ENCODE data around the gene TMEM150B. TPM values are rescaled to one million over a fixed set of nuclear protein-coding genes. Genes with fewer than 3 reads are reported as not detected.
A peak's percentile ranks its signal among the peaks of the same experiment; 100 is the strongest.
"Not testable (repeated sequence)": the region's sequence is repeated elsewhere in the genome, so short reads cannot be mapped to it uniquely, and the experiment has no call there.

Gene TMEM150B
- total RNA-seq, 1 donor from 2014 or later, result 0.62 TPM

GRCh38 chr19:55341171-55341588 lies 16.0 kb upstream of the TMEM150B start:
- intact Hi-C loops (cut with DNase I), result no loop called here
- DNase-seq (ENCODE audit: low spot score), result peak; percentile 87

GRCh38 chr19:55340784-55341147 lies 15.6 kb upstream of the TMEM150B start:
- DNase-seq (ENCODE audit: low spot score), result no peak
- intact Hi-C loops (cut with DNase I), result no loop called here

GRCh38 chr19:55339889-55340783 lies 15.0 kb upstream of the TMEM150B start:
- no peak for DNase-seq (ENCODE audit: low spot score)
- intact Hi-C loops (cut with DNase I), result loop anchor here (1.0 kb wide), 1 partner anchor 45 kb away; the partner anchor contains the start of gene RPL28

GRCh38 chr19:55339105-55339888 lies 14.2 kb upstream of the TMEM150B start, which contains the start of gene KMT5C:
KMT5C (plus strand) TSS chr19:55339876; CDS start chr19:55341937, 2,061 bp downstream.
- intact Hi-C loops (cut with DNase I), result loop anchor here (1.0 kb wide), 1 partner anchor 46 kb away; the partner anchor contains the start of gene RPL28
- DNase-seq (ENCODE audit: low spot score), result peak; percentile 100

GRCh38 chr19:55336101-55336500 lies 11.0 kb upstream of the TMEM150B start:
- intact Hi-C loops (cut with DNase I), result no loop called here
- no peak for DNase-seq (ENCODE audit: low spot score)

- no peak for DNase-seq (ENCODE audit: low spot score)
- intact Hi-C loops (cut with DNase I), result no loop called here
Measured at GRCh38 chr19:55333870-55334269, 8.7 kb upstream of the TMEM150B start.

GRCh38 chr19:55329791-55330190 lies 4.7 kb upstream of the TMEM150B start:
- intact Hi-C loops (cut with DNase I); DNase-seq (ENCODE audit: low spot score): not testable (repeated sequence)

- DNase-seq (ENCODE audit: low spot score); intact Hi-C loops (cut with DNase I): not testable (repeated sequence)
Measured at GRCh38 chr19:55328774-55329318, 3.7 kb upstream of the TMEM150B start.

GRCh38 chr19:55324662-55325061 lies 479 bp downstream of the TMEM150B start:
- no peak for DNase-seq (ENCODE audit: low spot score)
- intact Hi-C loops (cut with DNase I), result no loop called here

GRCh38 chr19:55322204-55322885 lies 2.8 kb downstream of the TMEM150B start:
- no peak for DNase-seq (ENCODE audit: low spot score)
- intact Hi-C loops (cut with DNase I), result no loop called here

- no peak for DNase-seq (ENCODE audit: low spot score)
- intact Hi-C loops (cut with DNase I), result no loop called here
Measured at GRCh38 chr19:55321466-55322137, 3.5 kb downstream of the TMEM150B start.

- intact Hi-C loops (cut with DNase I), result no loop called here
- no peak for DNase-seq (ENCODE audit: low spot score)
Measured at GRCh38 chr19:55320844-55321419, 4.2 kb downstream of the TMEM150B start.

GRCh38 chr19:55319785-55320184 lies 5.4 kb downstream of the TMEM150B start:
- DNase-seq (ENCODE audit: low spot score), result no peak
- intact Hi-C loops (cut with DNase I), result no loop called here

- no peak for DNase-seq (ENCODE audit: low spot score)
Measured at GRCh38 chr19:55316646-55317045, 8.5 kb downstream of the TMEM150B start.

GRCh38 chr19:55315956-55316525 lies 9.1 kb downstream of the TMEM150B start:
- no peak for DNase-seq (ENCODE audit: low spot score)
- intact Hi-C loops (cut with DNase I), result no loop called here

More at GRCh38 chr19:55316646-55317045, 8.5 kb downstream of the TMEM150B start:
- intact Hi-C loops (cut with DNase I), result no loop called here

- intact Hi-C loops (cut with DNase I), result no loop called here
- DNase-seq (ENCODE audit: low spot score), result no peak
Measured at GRCh38 chr19:55314396-55314795, 10.7 kb downstream of the TMEM150B start.

- intact Hi-C loops (cut with DNase I), result no loop called here
- no peak for DNase-seq (ENCODE audit: low spot score)
Measured at GRCh38 chr19:55312621-55313512, 12.3 kb downstream of the TMEM150B start.
